Cardiac muscle cell (in vitro differentiated cells and primary cell): ENCODE results near the gene LRRFIP2. TPM values are rescaled to one million over a fixed set of nuclear protein-coding genes. Genes with fewer than 3 reads are reported as not detected.

Source experiments
- DNase-seq, 2 donors: peaks; one replicate each; pipeline versions ENCODE4 v3.0.0 to v3.0.0-alpha.2; 2010 to 2017; ENCODE audit warnings: low read depth in 1 of 2, low spot score in 1 of 2
- H3K27ac ChIP-seq: fragments of 200-600 bp; sonication (generic); 2 replicates; pipeline ENCODE4 v1.5.1; 2016
- H3K27me3 ChIP-seq: fragments of 200-600 bp; sonication (generic); 2 replicates; pipeline ENCODE4 v1.6.0; 2016; ENCODE audit warnings: control low read depth
- H3K36me3 ChIP-seq: fragments of 200-600 bp; sonication (generic); 2 replicates; pipeline ENCODE4 v1.5.1; 2016; ENCODE audit warnings: control low read depth
- H3K4me1 ChIP-seq: fragments of 200-600 bp; sonication (generic); 2 replicates; pipeline ENCODE4 v1.8.1; 2017; ENCODE audit warnings: low read depth, mild to moderate bottlenecking, mixed run types
- H3K4me3 ChIP-seq: fragments of 200-600 bp; sonication (generic); 2 replicates; pipeline ENCODE4 v1.5.1; 2016; ENCODE audit warnings: mild to moderate bottlenecking
- H3K9me3 ChIP-seq: fragments of 200-600 bp; sonication (generic); 2 replicates; pipeline ENCODE4 v1.5.1; 2017; ENCODE audit warnings: low read depth, mild to moderate bottlenecking, control low read depth
- CTCF ChIP-seq: IDR thresholded peaks from 2 replicates; pipeline ENCODE4 v1.5.1; 2012; ENCODE audit warnings: low read depth, mild to moderate bottlenecking, low read length
- polyA plus RNA-seq: library from polyadenylated mRNA; unstranded; fragments of >200 nt; fragmentation: Nextera tagmentation; extraction: Ambion mirVana; gene quantifications from 2 replicates; pipeline ENCODE4 v1.2.1, GENCODE V29; 2016
- total RNA-seq: library from RNA; depleted of rRNA; stranded (reverse); fragments of >200 nt; gene quantifications from 2 replicates; pipeline ENCODE4 v1.2.3, GENCODE V29; 2016

Gene LRRFIP2
- total and polyA plus RNA-seq, 2 experiments from 2014 or later = 55.9 to 92.6 TPM

DNA sequence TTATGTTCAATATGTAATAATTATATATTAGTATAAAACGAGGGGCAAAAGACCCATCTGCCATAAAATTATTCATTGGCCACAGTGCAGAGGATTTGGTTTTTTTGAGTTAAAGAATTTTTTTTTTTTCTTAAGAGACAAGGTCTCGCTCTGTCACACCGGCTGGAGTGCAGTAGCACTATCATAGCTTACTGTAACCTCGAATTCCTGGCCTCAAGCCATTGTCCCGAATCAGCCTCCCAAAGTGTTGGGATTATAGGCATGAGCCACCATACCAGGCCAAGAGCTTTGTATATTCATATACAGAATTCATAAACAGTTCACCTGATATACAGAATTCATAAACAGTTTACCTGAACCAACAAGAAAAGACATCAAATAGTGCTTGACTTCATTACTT is 20.2 kb upstream of the LRRFIP2 start:
- no peak for TF ChIP-seq CTCF
- H3K27ac ChIP-seq = no peak overlapping the region
- no peak for DNase-seq
- H3K27me3 ChIP-seq = no peaks in the 10 kb centered on the region
- H3K9me3 ChIP-seq = no peaks in the 10 kb centered on the region
- no peak overlapping the region for H3K4me3 ChIP-seq
- no peaks in the 10 kb centered on the region for H3K36me3 ChIP-seq
- peaks cover 5% of the 10 kb centered on the region for H3K4me1 ChIP-seq

DNA sequence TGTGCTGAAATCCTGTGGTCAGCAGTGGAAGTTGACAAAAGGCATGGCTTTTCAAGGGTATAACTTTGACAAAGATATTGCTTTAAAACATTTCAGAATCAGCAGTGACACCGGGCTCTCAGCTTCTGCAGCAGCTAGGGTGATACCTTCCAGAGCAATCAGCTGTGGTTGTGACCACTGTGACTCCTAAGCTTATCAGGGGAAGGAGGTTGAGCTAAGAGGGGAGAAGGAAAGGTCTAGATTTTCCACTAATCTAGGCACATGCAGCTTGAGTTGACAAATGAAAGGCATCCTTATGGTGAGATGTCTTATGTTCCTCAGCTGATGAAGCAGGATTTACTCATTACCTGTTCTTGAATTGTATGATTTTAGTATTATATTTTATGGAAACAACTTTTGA is 16.3 kb upstream of the LRRFIP2 start:
- no peaks in the 10 kb centered on the region for H3K27me3 ChIP-seq
- H3K9me3 ChIP-seq = no peaks in the 10 kb centered on the region
- H3K4me1 ChIP-seq = peaks cover 5% of the 10 kb centered on the region
- no peaks in the 10 kb centered on the region for H3K36me3 ChIP-seq
- H3K4me3 ChIP-seq = no peak overlapping the region
- peak overlapping the region; percentile 27 for H3K27ac ChIP-seq
- TF ChIP-seq CTCF = no peak
- DNase-seq = peak in 1 of 2 donors; percentile 18

DNA sequence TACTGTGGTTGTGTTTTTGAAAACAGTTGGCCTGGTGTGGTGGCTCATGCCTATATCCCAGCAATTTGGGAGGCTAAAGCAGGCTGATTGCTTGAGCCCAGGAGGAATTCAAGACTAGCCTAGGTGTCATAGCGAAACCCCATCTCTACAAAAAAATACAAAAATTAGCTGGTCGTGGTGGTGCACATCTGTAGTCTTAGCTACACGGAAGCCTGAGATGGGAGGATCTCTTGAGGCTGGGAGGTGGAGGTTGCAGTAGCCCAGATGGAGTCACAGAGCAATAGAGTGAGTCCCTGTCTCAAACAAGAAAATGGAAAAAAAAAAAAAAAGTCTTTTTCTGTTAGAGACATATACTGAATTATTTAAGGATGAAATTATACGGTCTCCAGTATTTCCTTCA is 14.7 kb upstream of the LRRFIP2 start:
- Histone ChIP-seq H3K9me3 (no peaks in the 10 kb centered on the region), H3K4me1 (peaks cover 5% of the 10 kb centered on the region)

DNA sequence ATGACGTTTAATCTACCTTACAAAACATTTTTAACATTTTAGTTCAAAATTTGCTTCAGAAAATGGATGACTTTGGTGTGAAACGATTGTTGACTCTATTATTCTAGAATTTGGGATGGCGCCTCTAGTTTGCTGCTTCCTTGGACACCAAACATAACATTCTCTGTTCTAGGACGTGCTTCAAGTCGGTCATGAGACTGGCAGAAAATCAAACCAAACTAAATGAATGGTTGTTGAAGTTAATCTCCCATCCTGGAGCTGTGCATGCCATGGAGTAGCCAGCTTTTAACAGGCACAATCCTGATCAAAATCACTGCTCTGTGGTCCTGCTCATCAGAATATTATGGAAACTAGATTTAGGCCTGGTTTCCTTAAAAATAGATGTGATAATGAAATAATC is 9.6 kb upstream of the LRRFIP2 start:
- Histone ChIP-seq H3K36me3 (no peaks in the 10 kb centered on the region), H3K27ac (no peak overlapping the region), H3K4me1 (no peaks in the 10 kb centered on the region), H3K9me3 (no peaks in the 10 kb centered on the region), H3K27me3 (no peaks in the 10 kb centered on the region), H3K4me3 (no peak overlapping the region)
- TF ChIP-seq CTCF = no peak
- peak in 1 of 2 donors; percentile 21 for DNase-seq

More for the DNA sequence above, 14.7 kb upstream of the LRRFIP2 start:
- no peak for TF ChIP-seq CTCF
- Histone ChIP-seq H3K36me3 (no peaks in the 10 kb centered on the region), H3K4me3 (no peak overlapping the region), H3K27ac (no peak overlapping the region), H3K27me3 (no peaks in the 10 kb centered on the region)
- no peak for DNase-seq

- DNase-seq = peak in 1 of 2 donors; percentile 94
- Histone ChIP-seq H3K4me3 (no peak overlapping the region), H3K27ac (no peak overlapping the region), H3K9me3 (no peaks in the 10 kb centered on the region), H3K27me3 (no peaks in the 10 kb centered on the region), H3K36me3 (no peaks in the 10 kb centered on the region), H3K4me1 (no peaks in the 10 kb centered on the region)
- TF ChIP-seq CTCF = no peak
Measured at GRCh38 chr3:37183375-37183831, 9.0 kb upstream of the LRRFIP2 start.

GRCh38 chr3:37182816-37183215 is 8.4 kb upstream of the LRRFIP2 start:
- TF ChIP-seq CTCF = no peak
- no peaks in the 10 kb centered on the region for H3K36me3 ChIP-seq
- H3K9me3 ChIP-seq = no peaks in the 10 kb centered on the region
- no peaks in the 10 kb centered on the region for H3K4me1 ChIP-seq
- no peak for DNase-seq
- H3K27ac ChIP-seq = no peak overlapping the region
- no peaks in the 10 kb centered on the region for H3K27me3 ChIP-seq
- H3K4me3 ChIP-seq = no peak overlapping the region
